SK-N-MC (cell line): ENCODE data around the gene A1CF.

Experiments
- EZH2 ChIP-seq: fragments of 200-600 bp; sonication (generic); IDR thresholded peaks from one replicate; pipeline ENCODE4 v1.6.1; 2017; ENCODE audit warnings: antibody characterized with exemption
- POLR2AphosphoS5 ChIP-seq: IDR thresholded peaks from 2 replicates; pipeline ENCODE4 v1.6.1; 2012; ENCODE audit warnings: mild to moderate bottlenecking, low read depth, low read length, borderline replicate concordance

DNA sequence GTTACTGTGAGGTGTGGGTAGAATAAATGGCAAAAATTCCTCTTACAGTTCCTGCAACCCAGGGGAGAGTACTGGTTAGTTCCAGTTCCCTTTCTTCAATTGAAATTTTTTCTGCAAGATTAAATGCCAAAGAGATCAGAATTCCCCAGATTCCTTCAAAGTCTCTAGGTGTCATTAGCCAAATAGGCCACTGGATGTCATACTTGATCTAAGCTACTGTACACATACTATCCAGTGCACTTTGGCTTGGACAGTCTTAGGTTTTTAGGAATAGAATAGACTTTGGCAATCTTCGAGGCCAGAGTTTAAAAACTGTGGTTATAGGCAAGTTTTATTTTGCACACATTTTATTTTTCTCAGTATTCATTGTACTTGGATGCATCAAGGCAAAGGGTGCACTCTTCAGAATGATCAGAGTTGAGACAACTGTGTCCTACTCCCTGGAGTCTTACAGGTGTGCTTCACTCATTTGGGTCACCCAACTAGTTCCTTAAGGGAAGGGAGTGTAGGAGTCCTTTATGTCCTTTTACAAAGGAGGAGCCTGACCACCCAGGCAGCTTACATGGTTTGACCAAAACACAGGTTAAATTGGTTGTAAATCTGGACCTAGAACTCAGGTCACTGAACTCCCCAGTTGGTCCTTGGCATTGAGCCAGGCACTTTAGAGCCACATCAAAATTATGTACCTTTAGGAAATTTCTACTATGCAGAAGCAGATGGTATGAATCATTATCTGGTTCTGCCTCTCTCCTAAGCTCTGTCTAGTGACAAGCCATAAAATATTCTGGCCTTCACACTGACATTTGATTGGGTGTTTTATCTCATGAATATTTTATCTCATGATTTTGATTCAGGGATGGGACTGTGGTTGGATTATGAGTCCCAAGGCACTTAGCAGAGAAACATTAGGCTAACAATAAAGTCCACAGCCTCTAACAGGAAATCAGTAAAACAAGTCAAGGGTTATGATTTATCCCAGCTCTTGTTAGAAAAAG, 96.2 kb downstream of the A1CF start:
- TF ChIP-seq POLR2AphosphoS5 (no peak), EZH2 (no peak)
